ENCODE results near the gene HIBCH.
"Not testable (repeated sequence)": the region's sequence is repeated elsewhere in the genome, so short reads cannot be mapped to it uniquely, and the experiment has no call there.

The HIBCH gene

DNA sequence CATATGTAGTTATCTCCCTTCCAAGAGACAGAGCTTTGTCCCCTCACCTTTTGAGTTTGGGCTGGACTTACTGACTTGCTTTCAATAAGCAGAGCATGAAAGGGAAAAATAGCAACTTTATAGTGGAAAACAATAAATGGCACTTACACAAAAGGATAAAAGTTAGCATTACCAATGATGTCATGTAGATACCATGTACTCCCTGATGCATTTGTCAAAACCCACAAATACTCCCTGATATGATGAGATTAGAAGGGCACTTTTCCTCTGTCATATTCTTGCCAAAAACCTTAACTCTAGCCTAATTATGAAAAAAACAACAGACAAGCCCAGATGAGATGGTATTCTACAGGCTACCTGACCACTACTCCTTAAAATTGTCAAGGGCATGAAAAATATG, 16.0 kb downstream of the HIBCH start:
- no peak overlapping the region for H3K4me3 Mint-ChIP-seq
- no peaks in the 10 kb centered on the region for H3K27me3 Mint-ChIP-seq (ENCODE audit: low read depth)
- H3K9me3 Mint-ChIP-seq = peaks cover 9% of the 10 kb centered on the region
- no peak overlapping the region for H3K27ac Mint-ChIP-seq
- H3K4me1 Mint-ChIP-seq (ENCODE audit: low read depth) = no peaks in the 10 kb centered on the region
- H3K36me3 Mint-ChIP-seq (ENCODE audit: low read depth) = peaks cover 23% of the 10 kb centered on the region

DNA sequence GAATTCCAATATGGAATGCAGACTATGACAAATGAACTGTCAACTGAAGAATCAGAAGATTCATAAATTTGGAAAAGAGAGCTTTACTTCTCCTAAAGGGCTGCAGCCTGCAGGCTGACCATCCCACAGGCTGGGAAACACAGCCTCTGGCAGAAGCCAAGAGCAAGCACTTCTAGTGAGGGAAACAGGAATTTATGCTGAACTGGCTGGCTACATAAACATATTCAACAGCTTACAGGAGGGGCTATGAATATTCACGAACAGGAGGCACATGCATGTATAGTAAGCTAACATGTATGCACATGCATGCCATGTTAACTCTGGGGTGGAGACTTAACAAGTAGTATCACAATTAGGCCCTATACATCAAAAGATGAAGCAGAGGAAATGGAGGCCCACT, 17.6 kb downstream of the HIBCH start:
- Mint-ChIP-seq H3K9me3 (peaks cover 12% of the 10 kb centered on the region), H3K4me1 (ENCODE audit: low read depth) (no peaks in the 10 kb centered on the region), H3K36me3 (ENCODE audit: low read depth) (peaks cover 23% of the 10 kb centered on the region), H3K4me3 (no peak overlapping the region), H3K27me3 (ENCODE audit: low read depth) (no peaks in the 10 kb centered on the region), H3K27ac (no peak overlapping the region)

DNA sequence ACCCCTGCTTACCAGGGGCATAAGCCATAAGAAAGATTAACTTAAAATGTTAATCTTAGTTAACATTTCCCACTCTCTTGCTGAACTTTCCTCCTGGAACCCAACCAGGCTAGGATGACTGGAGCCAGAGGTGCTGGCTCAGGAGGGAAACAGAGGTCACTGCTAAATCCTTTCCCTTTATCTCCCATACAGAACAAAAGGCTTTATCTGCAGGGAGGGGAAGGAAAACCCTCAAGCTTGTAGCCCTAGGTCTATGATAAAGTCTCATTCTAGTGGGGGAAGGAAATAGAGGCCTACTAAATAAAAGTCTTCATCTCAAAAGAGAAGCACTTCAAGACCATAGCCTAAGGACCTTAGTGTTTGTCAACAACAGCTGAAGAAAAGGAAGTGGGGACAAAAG, 18.6 kb downstream of the HIBCH start:
- Mint-ChIP-seq H3K9me3 (peaks cover 12% of the 10 kb centered on the region), H3K4me1 (ENCODE audit: low read depth) (no peaks in the 10 kb centered on the region), H3K36me3 (ENCODE audit: low read depth) (peaks cover 23% of the 10 kb centered on the region), H3K4me3 (no peak overlapping the region), H3K27ac (no peak overlapping the region), H3K27me3 (ENCODE audit: low read depth) (no peaks in the 10 kb centered on the region)

DNA sequence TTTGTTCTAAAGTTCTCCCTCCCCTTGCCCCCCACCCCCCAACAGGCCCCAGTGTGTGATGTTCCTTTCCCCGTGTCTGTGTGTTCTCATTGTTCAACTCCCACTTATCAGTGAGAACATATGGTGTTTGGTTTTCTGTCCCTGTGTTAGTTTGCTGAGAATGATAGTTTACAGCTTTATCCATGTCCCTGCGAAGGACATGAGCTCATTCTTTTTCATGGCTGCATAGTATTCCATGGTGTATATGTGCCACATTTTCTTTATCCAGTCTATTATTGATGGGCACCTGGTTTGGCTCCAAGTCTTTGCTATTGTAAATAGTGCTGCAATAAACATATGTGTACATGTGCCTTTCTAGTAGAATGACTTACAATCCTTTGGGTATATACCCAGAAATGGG, 21.7 kb downstream of the HIBCH start:
- Mint-ChIP-seq H3K36me3 (ENCODE audit: low read depth) (peaks cover 32% of the 10 kb centered on the region), H3K9me3 (peaks cover 12% of the 10 kb centered on the region)
- not testable (repeated sequence) for H3K27me3 Mint-ChIP-seq (ENCODE audit: low read depth); H3K27ac Mint-ChIP-seq; H3K4me1 Mint-ChIP-seq (ENCODE audit: low read depth); H3K4me3 Mint-ChIP-seq

DNA sequence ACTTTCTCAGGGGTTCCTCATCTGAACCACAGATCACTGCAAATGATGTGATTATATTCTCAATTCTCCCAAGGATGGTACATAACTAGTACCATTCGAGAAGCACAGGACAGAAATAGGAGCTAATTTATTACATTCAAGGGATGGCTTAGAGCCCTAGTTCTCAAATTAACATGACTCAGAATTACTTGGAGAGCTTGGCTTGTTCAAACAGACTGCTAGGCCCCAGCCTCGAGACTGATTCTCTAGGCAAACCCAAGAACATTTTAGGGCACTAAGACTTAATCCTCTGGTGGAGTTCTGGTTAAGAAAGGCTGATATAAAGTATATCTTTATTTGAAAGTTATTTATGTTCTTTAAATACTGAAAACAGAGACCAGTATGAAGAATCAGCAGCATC, 35.8 kb downstream of the HIBCH start:
- H3K27ac Mint-ChIP-seq = no peak overlapping the region
- no peaks in the 10 kb centered on the region for H3K9me3 Mint-ChIP-seq
- peaks cover 7% of the 10 kb centered on the region for H3K36me3 Mint-ChIP-seq (ENCODE audit: low read depth)
- H3K27me3 Mint-ChIP-seq (ENCODE audit: low read depth) = no peaks in the 10 kb centered on the region
- H3K4me1 Mint-ChIP-seq (ENCODE audit: low read depth) = peaks cover 1% of the 10 kb centered on the region
- no peak overlapping the region for H3K4me3 Mint-ChIP-seq

DNA sequence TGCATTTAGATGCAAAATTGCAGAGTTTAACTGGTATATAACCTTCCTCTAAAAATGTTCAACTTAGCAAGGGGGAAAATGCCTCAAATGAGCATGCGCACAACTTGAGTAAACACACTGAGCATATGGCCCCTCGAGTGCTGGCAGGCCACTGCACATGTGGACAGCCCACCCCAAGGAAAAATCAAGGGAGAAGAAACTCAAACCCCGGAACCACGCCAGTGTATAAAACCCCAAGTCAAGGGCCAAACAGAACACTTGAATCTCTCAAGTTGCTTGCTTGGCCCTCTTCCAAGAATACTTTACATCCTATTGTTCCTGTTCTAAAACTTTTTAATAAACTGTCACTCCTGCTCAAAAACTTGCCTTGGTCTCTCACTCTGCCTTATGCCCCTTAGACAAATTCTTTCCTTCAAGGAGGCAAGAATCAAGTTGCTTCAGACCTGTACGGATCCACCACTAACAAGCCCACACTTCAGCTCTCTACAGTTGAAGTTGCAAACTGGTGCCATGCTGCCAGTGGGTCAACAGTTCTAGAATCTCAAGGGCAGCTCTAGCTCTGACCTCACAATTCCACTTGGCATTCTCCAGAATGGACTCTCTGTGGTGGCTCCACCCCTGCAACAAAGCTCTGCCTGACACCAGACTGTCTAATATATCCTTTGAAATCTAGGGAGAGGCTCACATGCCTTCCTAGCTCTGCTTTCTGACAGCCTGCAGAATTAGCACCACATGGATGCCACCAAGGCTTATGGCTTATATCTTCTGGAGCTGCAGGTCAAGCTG, 38.9 kb downstream of the HIBCH start:
- Mint-ChIP-seq H3K9me3 (no peaks in the 10 kb centered on the region), H3K4me1 (ENCODE audit: low read depth) (peaks cover 3% of the 10 kb centered on the region), H3K36me3 (ENCODE audit: low read depth) (peaks cover 5% of the 10 kb centered on the region), H3K4me3 (no peak overlapping the region), H3K27ac (no peak overlapping the region), H3K27me3 (ENCODE audit: low read depth) (no peaks in the 10 kb centered on the region)

DNA sequence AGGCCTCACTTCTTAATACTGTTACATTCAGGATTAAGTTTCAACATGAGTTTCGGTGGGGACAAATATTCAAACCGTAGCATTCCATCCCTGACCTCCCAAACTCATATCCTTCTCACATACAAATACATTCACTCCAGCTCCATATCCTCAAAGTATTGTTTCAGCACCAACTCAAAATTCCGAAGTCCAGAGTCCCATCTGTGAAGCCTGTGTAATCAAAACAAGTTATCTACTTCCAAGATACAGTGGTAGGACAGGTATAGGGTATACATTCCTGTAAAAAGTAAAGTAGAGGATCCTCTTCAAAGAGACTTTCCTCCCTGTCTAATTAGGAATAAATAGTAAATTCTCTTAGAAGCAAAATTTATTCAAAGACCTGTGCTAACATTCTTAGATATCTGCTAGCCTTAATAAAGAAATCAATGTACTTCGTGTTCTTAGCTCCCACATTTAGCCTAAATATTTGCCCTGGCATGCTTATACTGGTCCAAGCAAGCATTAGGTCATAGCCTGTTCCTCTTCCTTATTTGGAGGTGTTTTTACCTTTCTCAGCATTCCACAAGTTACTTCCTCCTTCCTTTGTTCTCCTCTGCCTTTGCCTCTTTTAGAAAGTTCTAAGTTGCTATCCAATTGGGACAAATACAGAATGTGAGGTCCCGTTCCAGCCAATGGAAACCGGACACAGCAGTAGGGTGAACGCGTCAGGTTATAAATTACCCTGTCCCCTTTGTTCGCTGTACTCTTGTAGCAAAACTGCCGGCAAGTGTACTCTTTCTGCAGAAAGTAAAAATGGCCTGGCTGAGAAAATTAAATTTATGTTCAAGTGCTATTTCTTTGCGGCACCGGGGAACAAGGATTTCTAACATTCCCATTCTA, 40.1 kb downstream of the HIBCH start:
- not testable (repeated sequence) for H3K4me3 Mint-ChIP-seq; H3K9me3 Mint-ChIP-seq; H3K27ac Mint-ChIP-seq; H3K27me3 Mint-ChIP-seq (ENCODE audit: low read depth); H3K36me3 Mint-ChIP-seq (ENCODE audit: low read depth); H3K4me1 Mint-ChIP-seq (ENCODE audit: low read depth)

DNA sequence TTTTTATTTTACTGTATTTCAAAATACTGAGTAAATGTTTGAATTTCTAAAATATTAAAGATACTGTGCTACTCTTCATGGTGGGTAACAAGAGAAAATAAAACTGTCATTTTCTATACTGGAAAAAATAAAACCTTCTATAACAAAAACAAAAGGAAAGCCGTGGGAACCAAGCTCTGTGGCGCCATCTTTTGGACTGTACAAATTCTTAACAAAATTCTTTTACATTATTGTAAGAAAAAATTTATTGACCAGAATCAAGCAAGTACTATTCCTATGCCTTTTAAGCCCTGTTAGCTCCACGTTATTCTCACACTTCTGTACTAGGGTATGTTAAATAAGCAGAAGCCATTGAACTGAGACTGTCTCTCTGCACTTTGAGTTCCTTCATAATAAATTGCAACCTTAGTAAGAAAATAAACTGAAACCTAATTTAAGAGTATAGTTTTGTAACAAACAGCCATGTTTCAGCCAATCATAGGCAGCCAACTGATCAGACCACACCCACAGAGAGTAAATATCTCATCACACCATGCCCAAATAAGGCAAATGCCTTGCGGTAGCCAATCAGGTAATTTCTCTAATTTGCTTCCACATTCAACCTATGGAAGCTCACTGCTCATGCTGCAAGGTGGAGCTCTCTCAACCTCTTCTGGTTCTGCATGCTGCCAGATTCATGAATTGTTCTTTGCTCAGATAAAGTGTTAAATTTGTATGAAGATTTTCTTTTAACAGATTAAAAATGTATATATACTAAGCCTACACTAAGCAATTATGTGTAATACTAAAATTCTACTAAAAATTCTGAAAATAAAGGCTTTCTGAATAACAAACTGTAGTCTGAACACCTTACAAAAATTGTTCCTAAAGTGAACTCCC, 42.2 kb downstream of the HIBCH start:
- no peaks in the 10 kb centered on the region for H3K9me3 Mint-ChIP-seq
- H3K4me3 Mint-ChIP-seq = no peak overlapping the region
- H3K27me3 Mint-ChIP-seq (ENCODE audit: low read depth) = no peaks in the 10 kb centered on the region
- no peaks in the 10 kb centered on the region for H3K36me3 Mint-ChIP-seq (ENCODE audit: low read depth)
- no peak overlapping the region for H3K27ac Mint-ChIP-seq
- H3K4me1 Mint-ChIP-seq (ENCODE audit: low read depth) = peaks cover 2% of the 10 kb centered on the region

DNA sequence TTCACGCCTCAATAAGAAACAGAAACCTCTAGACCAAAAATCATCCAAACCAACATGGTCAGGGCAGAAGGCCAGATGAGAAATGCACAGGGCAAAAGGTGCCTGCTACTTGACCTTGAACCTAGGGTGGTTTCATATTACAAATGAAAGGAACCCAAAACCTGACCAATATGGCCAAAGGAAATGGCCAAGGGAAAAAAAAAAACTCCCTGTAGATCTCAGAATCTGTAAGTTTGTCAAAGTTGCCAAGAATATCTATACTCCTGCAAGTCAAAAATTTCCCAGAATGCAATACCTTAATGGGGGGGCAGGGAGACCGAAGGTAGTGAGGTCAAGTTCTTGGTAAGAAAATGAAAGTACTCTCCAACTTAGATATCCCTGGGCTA, 47.2 kb downstream of the HIBCH start:
- Mint-ChIP-seq H3K27me3 (ENCODE audit: low read depth) (no peaks in the 10 kb centered on the region), H3K9me3 (no peaks in the 10 kb centered on the region), H3K4me3 (no peak overlapping the region), H3K36me3 (ENCODE audit: low read depth) (peaks cover 4% of the 10 kb centered on the region), H3K27ac (no peak overlapping the region), H3K4me1 (ENCODE audit: low read depth) (peaks cover 1% of the 10 kb centered on the region)

DNA sequence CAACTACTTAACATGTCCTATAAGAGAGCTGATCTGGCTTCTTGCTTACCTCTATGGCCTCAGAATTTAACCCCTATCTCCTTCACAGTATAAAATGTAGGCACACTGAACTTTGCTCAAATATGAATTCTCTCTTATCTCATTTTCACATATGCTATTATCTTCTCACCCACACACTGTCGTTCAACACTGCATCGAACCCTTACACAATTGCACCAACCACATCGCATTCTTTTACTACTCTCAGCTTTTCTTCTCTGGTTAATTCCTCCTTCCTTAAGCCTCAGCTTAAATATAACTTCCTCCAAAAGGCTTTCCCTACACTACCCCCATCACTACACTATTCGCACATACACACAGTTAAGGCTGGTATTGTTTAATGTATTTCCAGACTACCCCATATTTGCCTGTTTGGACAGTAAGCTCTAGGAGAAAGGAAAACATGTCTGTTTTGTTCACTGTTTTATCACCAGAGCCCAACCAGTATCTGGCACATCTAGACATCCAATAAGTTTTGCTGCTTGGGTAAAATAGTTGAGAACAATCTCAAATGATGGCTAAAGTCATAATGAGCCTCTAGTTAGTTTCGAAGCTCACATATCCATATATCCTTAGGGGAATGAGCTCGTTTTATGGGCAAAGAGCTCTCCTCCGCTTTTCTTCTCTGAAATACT, 47.7 kb downstream of the HIBCH start:
- Mint-ChIP-seq H3K36me3 (ENCODE audit: low read depth) (peaks cover 4% of the 10 kb centered on the region), H3K27me3 (ENCODE audit: low read depth) (no peaks in the 10 kb centered on the region), H3K4me3 (no peak overlapping the region), H3K9me3 (no peaks in the 10 kb centered on the region), H3K27ac (no peak overlapping the region), H3K4me1 (ENCODE audit: low read depth) (no peaks in the 10 kb centered on the region)

DNA sequence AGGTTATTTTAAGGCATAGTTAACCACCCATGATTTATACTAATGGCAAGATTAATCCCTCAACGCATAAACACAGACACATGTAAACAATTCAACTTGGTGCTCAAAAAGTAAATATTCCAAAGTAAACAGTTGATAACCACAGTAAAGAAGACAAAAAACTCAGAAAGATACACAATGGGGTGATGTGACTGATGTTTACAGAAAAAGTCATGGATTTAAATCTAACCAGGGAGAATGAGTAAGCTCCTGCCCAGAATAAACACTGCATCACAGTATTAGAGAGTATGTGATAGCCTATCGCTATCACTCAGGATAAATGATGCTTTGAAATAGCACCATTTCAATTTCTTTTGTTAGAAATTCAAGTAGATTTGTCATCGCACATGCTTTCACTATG, 49.3 kb downstream of the HIBCH start:
- Mint-ChIP-seq H3K27ac (no peak overlapping the region), H3K4me3 (no peak overlapping the region)

DNA sequence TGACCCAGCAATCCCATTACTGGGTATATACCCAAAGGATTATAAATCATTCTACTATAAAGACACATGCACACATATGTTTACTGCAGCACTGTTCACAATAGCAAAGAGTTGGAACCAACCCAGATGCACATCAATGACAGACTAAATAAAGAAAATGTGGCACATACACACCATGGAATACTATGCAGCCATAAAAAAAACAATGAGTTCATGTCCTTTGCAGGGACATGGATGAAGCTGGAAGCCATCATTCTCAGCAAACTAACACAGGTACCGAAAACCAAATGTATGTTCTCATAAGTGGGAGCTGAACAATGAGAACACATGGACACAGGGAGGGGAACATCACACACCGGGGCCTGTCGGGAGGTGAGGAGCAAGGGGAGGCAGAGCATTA, 49.9 kb downstream of the HIBCH start:
- H3K4me1 Mint-ChIP-seq (ENCODE audit: low read depth); H3K27ac Mint-ChIP-seq; H3K4me3 Mint-ChIP-seq; H3K27me3 Mint-ChIP-seq (ENCODE audit: low read depth); H3K9me3 Mint-ChIP-seq; H3K36me3 Mint-ChIP-seq (ENCODE audit: low read depth): not testable (repeated sequence)

More for the DNA sequence above, 49.3 kb downstream of the HIBCH start:
- H3K27me3 Mint-ChIP-seq (ENCODE audit: low read depth) = no peaks in the 10 kb centered on the region
- H3K36me3 Mint-ChIP-seq (ENCODE audit: low read depth) = peaks cover 5% of the 10 kb centered on the region
- peaks cover 6% of the 10 kb centered on the region for H3K9me3 Mint-ChIP-seq
- no peaks in the 10 kb centered on the region for H3K4me1 Mint-ChIP-seq (ENCODE audit: low read depth)

DNA sequence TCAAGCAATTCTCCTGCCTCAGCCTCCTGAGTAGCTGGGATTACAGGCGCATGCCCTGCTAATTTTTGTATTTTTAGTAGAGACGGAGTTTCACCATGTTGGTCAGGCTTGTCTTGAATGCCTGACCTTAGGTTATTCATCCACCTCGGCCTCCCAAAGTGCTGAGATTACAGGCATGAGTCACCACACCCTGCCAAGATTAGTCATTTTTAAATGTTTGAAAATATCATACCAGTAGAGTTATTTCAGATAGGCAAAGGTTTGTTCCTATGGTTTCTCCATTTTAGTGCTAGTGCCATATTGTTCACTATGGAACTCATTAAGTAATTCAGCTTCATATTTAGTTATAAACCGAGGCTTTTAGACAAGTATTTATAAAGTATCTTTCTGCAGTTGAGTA, 52.3 kb downstream of the HIBCH start:
- Mint-ChIP-seq H3K36me3 (ENCODE audit: low read depth) (peaks cover 6% of the 10 kb centered on the region), H3K27ac (no peak overlapping the region), H3K9me3 (peaks cover 8% of the 10 kb centered on the region), H3K4me1 (ENCODE audit: low read depth) (no peaks in the 10 kb centered on the region), H3K4me3 (no peak overlapping the region), H3K27me3 (ENCODE audit: low read depth) (no peaks in the 10 kb centered on the region)

DNA sequence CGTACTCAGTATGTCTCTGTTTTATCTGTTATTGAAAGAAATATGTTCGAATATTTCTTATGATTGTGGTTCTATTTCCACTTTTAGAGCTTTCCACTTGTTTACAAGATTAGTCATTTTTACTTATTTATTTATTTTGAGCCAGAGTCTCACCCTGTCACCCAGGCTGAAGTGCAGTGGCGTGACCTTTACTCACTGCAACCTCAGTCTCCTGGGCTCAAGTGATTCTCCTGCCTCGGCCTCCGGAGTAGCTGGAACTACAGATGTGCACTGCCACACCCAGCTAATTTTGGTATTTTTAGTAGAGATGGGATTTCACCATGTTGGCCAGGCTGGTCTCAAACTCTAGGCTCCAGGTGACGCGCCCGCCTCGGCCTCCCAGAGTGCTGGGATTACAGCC, 53.3 kb downstream of the HIBCH start:
- no peak overlapping the region for H3K4me3 Mint-ChIP-seq
- H3K4me1 Mint-ChIP-seq (ENCODE audit: low read depth) = no peaks in the 10 kb centered on the region
- H3K27ac Mint-ChIP-seq = no peak overlapping the region
- peaks cover 8% of the 10 kb centered on the region for H3K9me3 Mint-ChIP-seq
- peaks cover 6% of the 10 kb centered on the region for H3K36me3 Mint-ChIP-seq (ENCODE audit: low read depth)
- no peaks in the 10 kb centered on the region for H3K27me3 Mint-ChIP-seq (ENCODE audit: low read depth)

Data from T-helper 1 cell treated with Interleukin-12 subunit alpha and Interleukin-12 subunit beta and Interleukin-4 antibody, amounts not matched to agents 30 μg/mL and 1 μg/mL, for 36 hours (primary cell).